Retinal pigment epithelial cell (primary cell): ENCODE data around the gene PYDC1.

ENCODE experiments used
- DNase-seq: peaks from one replicate; pipeline ENCODE4 v3.0.0-alpha.2; 2010; ENCODE audit warnings: low read depth
- H3K4me3 ChIP-seq: 2 replicates; pipeline ENCODE4 v1.5.1; 2011; ENCODE audit warnings: mild to moderate bottlenecking, low read length, control low read depth, moderate library complexity
- CTCF ChIP-seq: conservative IDR thresholded peaks from 2 replicates; pipeline ENCODE4 v1.5.1; 2011; ENCODE audit warnings: low read depth, low read length, control low read depth, inconsistent platforms

The PYDC1 gene

DNA sequence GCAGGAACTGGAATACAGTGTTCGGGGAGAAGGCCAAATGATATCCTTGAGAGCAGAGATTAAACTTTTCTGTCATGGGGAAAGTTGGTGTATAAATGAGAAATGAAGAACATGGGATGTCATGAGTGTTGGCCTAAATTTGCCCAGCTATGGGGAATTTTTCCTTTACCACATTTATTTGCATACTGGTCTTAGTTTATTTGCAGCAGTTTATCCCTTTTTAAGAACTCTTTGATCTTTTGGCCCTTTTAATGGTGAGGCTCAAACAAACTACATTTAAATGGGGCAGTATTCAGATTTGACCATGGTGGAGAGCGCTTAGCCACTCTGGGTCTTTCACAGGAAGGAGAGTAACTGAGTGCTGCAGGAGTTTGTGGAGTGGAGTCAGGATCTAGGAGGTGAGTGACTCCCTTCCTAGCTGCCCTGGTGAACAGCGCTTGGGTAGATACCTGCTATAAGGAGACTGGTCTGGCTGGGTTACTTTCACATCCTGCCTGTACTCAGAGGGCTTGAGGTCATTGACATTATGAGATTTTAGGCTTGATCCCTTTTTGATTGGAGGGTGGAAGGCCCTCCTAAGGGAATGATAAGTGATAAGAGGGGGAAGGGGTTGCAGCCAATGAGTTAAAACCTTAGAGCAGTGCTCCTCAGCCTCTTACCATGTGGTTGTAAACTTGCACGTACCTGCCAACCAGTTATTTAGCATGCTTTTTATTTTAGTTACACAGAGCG lies 25.1 kb downstream of the PYDC1 start:
- no peak for DNase-seq
- TF ChIP-seq CTCF, result no peak
- no peak overlapping the region for H3K4me3 ChIP-seq

GRCh38 chr16:31190818-31191444 lies 26.0 kb downstream of the PYDC1 start:
- TF ChIP-seq CTCF, result no peak

DNA sequence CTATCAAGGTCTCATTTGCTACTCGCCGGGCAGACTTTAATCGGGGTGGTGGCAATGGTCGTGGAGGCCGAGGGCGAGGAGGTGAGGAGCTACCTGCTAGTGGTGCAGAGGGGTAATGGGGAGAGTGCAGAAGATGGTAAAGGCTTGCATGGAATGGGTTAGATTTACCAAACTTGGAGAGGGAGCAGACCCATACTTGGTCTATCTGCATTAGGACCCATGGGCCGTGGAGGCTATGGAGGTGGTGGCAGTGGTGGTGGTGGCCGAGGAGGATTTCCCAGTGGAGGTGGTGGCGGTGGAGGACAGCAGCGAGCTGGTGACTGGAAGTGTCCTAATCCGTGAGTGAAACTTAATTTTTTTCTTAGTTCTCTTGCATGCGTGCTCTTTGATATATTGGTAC lies 26.9 kb downstream of the PYDC1 start:
- DNase-seq, result no peak
- no peak for TF ChIP-seq CTCF
- no peak overlapping the region for H3K4me3 ChIP-seq

More at GRCh38 chr16:31190818-31191444, 26.0 kb downstream of the PYDC1 start:
- no peak overlapping the region for H3K4me3 ChIP-seq
- no peak for DNase-seq

GRCh38 chr16:31189412-31189778 lies 27.5 kb downstream of the PYDC1 start:
- no peak for TF ChIP-seq CTCF
- H3K4me3 ChIP-seq, result no peak overlapping the region
- no peak for DNase-seq

DNA sequence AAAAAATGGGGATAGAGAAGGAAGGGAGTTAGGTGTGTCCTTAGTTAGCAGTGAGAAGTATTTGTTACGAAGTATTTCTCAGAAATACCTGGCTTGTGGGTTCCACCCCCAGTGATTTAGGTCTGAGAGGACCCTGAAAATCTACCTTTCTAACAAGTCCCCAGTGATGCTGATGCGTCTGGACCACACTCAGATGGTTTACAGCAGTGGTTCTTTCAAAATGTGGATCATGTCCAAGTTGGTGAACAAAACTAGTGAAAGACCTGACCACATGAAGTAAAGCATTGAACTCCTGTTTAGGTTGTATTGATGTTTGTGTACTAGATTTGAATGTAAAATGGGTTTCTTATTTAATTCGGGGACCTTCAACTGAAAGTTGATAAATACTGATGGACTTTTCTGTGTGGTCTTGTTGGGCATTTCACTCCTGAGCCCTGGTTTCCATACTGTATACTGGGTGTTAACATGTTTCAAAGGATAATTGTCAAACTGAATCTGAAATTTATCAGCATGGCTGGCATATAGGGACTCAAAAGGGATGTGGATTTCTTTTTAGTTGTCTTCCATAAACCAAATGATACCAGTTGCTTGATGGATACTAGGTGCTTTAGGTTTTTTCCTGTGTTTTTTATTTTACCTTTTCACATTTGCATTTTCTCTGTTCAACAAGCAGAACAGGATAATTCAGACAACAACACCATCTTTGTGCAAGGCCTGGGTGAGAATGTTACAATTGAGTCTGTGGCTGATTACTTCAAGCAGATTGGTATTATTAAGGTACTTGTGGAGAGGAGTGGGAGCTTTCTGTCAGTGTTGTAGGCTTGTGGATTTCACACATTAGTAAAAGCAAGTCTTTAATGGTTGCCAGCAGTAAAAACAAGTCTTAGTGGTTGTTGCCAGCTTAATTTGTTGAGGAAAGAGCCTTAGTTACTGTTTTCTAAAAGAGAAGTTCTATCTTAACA lies 28.2 kb downstream of the PYDC1 start:
- no peak for DNase-seq

DNA sequence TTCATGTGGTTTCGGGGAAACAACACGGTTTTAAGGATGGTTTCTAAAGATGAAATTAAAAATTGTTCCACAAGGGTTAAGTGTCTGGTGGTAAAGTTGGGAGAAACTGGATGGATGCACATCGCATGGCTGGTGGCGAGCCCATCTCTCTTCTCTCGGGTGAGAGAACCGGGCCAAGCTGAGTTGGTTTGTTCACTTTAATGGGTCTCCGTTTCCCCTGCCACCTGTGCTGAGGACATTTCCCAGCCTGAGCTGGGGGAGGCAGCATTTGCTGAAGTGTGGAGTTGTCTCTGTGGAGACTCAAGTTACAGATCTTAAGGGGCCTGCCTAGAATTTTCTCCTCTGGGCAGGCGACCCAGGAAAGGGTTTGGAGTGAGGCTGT lies 29.1 kb downstream of the PYDC1 start:
- no peak for DNase-seq
- TF ChIP-seq CTCF, result no peak
- no peak overlapping the region for H3K4me3 ChIP-seq

More for the DNA sequence above, 28.2 kb downstream of the PYDC1 start:
- no peak overlapping the region for H3K4me3 ChIP-seq
- no peak for TF ChIP-seq CTCF
